Measurements from ENCODE around the gene MARCKSL1.
A peak's percentile ranks its signal among the peaks of the same experiment; 100 is the strongest.
"Not testable (repeated sequence)": the region's sequence is repeated elsewhere in the genome, so short reads cannot be mapped to it uniquely, and the experiment has no call there.

Gene MARCKSL1

GRCh38 chr1:32289256-32289655 is 46.8 kb downstream of the MARCKSL1 start:
- peak; percentile 14 for DNase-seq (ENCODE audit: low read depth)
- TF ChIP-seq CTCF (IDR thresholded peaks at IDR 0.05; ENCODE audit: control insufficient read depth, extremely low read depth, insufficient read depth): no peak
- no peak overlapping the region for H3K4me3 ChIP-seq (ENCODE audit: low read depth, low read length)

DNA sequence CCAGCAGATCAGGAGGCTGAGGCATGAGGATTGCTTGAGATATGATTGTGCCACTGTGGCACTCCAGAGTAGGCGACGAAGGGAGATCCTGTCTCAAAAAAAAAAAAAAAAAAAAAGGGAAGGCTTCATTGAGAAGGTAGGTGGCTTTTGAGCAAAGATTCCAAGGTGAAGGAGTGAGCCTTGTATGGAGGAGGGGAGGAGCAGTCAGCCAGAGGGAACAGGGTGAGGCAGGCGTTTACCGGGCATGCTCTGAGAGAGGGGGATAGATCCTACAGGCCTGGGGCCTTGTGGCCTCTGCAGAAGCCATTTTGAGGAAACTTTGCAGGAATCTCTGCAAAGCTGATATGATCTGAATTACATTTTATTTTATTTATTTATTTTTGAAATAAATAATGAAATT is 49.3 kb downstream of the MARCKSL1 start:
- DNase-seq (ENCODE audit: low read depth): no peak
- TF ChIP-seq CTCF (IDR thresholded peaks at IDR 0.05; ENCODE audit: control insufficient read depth, extremely low read depth, insufficient read depth): no peak

GRCh38 chr1:32285658-32286057 is 50.4 kb downstream of the MARCKSL1 start:
- TF ChIP-seq CTCF (IDR thresholded peaks at IDR 0.05; ENCODE audit: control insufficient read depth, extremely low read depth, insufficient read depth): no peak
- H3K4me3 ChIP-seq (ENCODE audit: low read depth, low read length): no peak overlapping the region
- DNase-seq (ENCODE audit: low read depth): no peak

More for the DNA sequence above, 49.3 kb downstream of the MARCKSL1 start:
- no peak overlapping the region for H3K4me3 ChIP-seq (ENCODE audit: low read depth, low read length)

GRCh38 chr1:32284777-32285176 is 51.3 kb downstream of the MARCKSL1 start:
- DNase-seq (ENCODE audit: low read depth); H3K4me3 ChIP-seq (ENCODE audit: low read depth, low read length): not testable (repeated sequence)
